Measurements from ENCODE around the gene SLC22A3. TPM values are rescaled to one million over a fixed set of nuclear protein-coding genes. Genes with fewer than 3 reads are reported as not detected.
"Not testable (repeated sequence)": the region's sequence is repeated elsewhere in the genome, so short reads cannot be mapped to it uniquely, and the experiment has no call there.

SLC22A3 gene
- total RNA-seq, 1 experiment from 2014 or later, result 2.5 TPM

GRCh38 chr6:160457823-160458222 lies 109.6 kb downstream of the SLC22A3 start:
- in situ Hi-C loops (cut with HindIII; ENCODE audit: low pct_unique_long_range_greater_than_20kb, low sequenced_read_pairs), result no loop called here
- DNase-seq (ENCODE audit: low read depth), result no peak

GRCh38 chr6:160461641-160462040 lies 113.5 kb downstream of the SLC22A3 start:
- DNase-seq (ENCODE audit: low read depth), result no peak

GRCh38 chr6:160462116-160462515 lies 113.9 kb downstream of the SLC22A3 start:
- DNase-seq (ENCODE audit: low read depth), result no peak
- in situ Hi-C loops (cut with HindIII; ENCODE audit: low pct_unique_long_range_greater_than_20kb, low sequenced_read_pairs), result no loop called here

More at GRCh38 chr6:160461641-160462040, 113.5 kb downstream of the SLC22A3 start:
- in situ Hi-C loops (cut with HindIII; ENCODE audit: low pct_unique_long_range_greater_than_20kb, low sequenced_read_pairs), result no loop called here

GRCh38 chr6:160462551-160463109 lies 114.5 kb downstream of the SLC22A3 start:
- in situ Hi-C loops (cut with HindIII; ENCODE audit: low pct_unique_long_range_greater_than_20kb, low sequenced_read_pairs), result no loop called here
- DNase-seq (ENCODE audit: low read depth), result peak; percentile 15

- DNase-seq (ENCODE audit: low read depth), result no peak
- in situ Hi-C loops (cut with HindIII; ENCODE audit: low pct_unique_long_range_greater_than_20kb, low sequenced_read_pairs), result no loop called here
Observed at GRCh38 chr6:160464744-160465143, 116.6 kb downstream of the SLC22A3 start.

GRCh38 chr6:160467261-160467871 lies 119.2 kb downstream of the SLC22A3 start:
- in situ Hi-C loops (cut with HindIII; ENCODE audit: low pct_unique_long_range_greater_than_20kb, low sequenced_read_pairs); DNase-seq (ENCODE audit: low read depth): not testable (repeated sequence)

GRCh38 chr6:160469153-160469552 lies 121.0 kb downstream of the SLC22A3 start:
- in situ Hi-C loops (cut with HindIII; ENCODE audit: low pct_unique_long_range_greater_than_20kb, low sequenced_read_pairs), result no loop called here
- DNase-seq (ENCODE audit: low read depth), result no peak

GRCh38 chr6:160476056-160476455 lies 127.9 kb downstream of the SLC22A3 start:
- in situ Hi-C loops (cut with HindIII; ENCODE audit: low pct_unique_long_range_greater_than_20kb, low sequenced_read_pairs); DNase-seq (ENCODE audit: low read depth): not testable (repeated sequence)

- DNase-seq (ENCODE audit: low read depth); in situ Hi-C loops (cut with HindIII; ENCODE audit: low pct_unique_long_range_greater_than_20kb, low sequenced_read_pairs): not testable (repeated sequence)
Observed at GRCh38 chr6:160477072-160477471, 128.9 kb downstream of the SLC22A3 start.

- DNase-seq (ENCODE audit: low read depth), result no peak
- in situ Hi-C loops (cut with HindIII; ENCODE audit: low pct_unique_long_range_greater_than_20kb, low sequenced_read_pairs), result no loop called here
Observed at GRCh38 chr6:160477901-160478300, 129.7 kb downstream of the SLC22A3 start.

GRCh38 chr6:160487116-160487515 lies 138.9 kb downstream of the SLC22A3 start:
- in situ Hi-C loops (cut with HindIII; ENCODE audit: low pct_unique_long_range_greater_than_20kb, low sequenced_read_pairs), result no loop called here
- DNase-seq (ENCODE audit: low read depth), result no peak

- no peak for DNase-seq (ENCODE audit: low read depth)
- in situ Hi-C loops (cut with HindIII; ENCODE audit: low pct_unique_long_range_greater_than_20kb, low sequenced_read_pairs), result no loop called here
Observed at GRCh38 chr6:160489091-160489490, 140.9 kb downstream of the SLC22A3 start.

GRCh38 chr6:160494576-160494975 lies 146.4 kb downstream of the SLC22A3 start:
- no peak for DNase-seq (ENCODE audit: low read depth)
- in situ Hi-C loops (cut with HindIII; ENCODE audit: low pct_unique_long_range_greater_than_20kb, low sequenced_read_pairs), result no loop called here

- in situ Hi-C loops (cut with HindIII; ENCODE audit: low pct_unique_long_range_greater_than_20kb, low sequenced_read_pairs), result no loop called here
- no peak for DNase-seq (ENCODE audit: low read depth)
Observed at GRCh38 chr6:160500639-160501038, 152.5 kb downstream of the SLC22A3 start.

Other genes with a start within 250 kb of the SLC22A3 start
- not detected in 2 replicates for gene SLC22A1, start 226.6 kb upstream of the SLC22A3 start, total RNA-seq (2014; rRNA removed; shearing (Covaris generic); ENCODE audit: low replicate concordance)
- gene SLC22A2, start 89.6 kb upstream of the SLC22A3 start, total RNA-seq (2014; rRNA removed; shearing (Covaris generic); ENCODE audit: low replicate concordance), result 0.10 TPM in 1 of 2 replicates, not detected in the other